HL-60/S4 (cell line): ENCODE data around the gene CIT.

Experiments
- in situ Hi-C: fragments of 300-500 bp; cut with MboI; formaldehyde crosslinking; loops from 2 replicates; pipeline ENCODE4 v1.14.3; 2022; ENCODE audit warnings: low sequenced_read_pairs

The CIT gene

GRCh38 chr12:119864591-119864990 is 12.5 kb downstream of the CIT start:
- in situ Hi-C loops, result no loop called here

- in situ Hi-C loops, result no loop called here
Observed at GRCh38 chr12:119859241-119859640, 17.9 kb downstream of the CIT start.

- in situ Hi-C loops, result no loop called here
Observed at GRCh38 chr12:119857041-119857591, 20.0 kb downstream of the CIT start.

GRCh38 chr12:119850330-119850729 is 26.8 kb downstream of the CIT start:
- in situ Hi-C loops, result no loop called here

- in situ Hi-C loops, result no loop called here
Observed at GRCh38 chr12:119843100-119843499, 34.0 kb downstream of the CIT start.

GRCh38 chr12:119842380-119842779 is 34.7 kb downstream of the CIT start:
- in situ Hi-C loops, result no loop called here

- in situ Hi-C loops, result no loop called here
Observed at GRCh38 chr12:119841433-119842210, 35.5 kb downstream of the CIT start.

GRCh38 chr12:119840582-119840981 is 36.5 kb downstream of the CIT start:
- in situ Hi-C loops, result no loop called here

- in situ Hi-C loops, result no loop called here
Observed at GRCh38 chr12:119840168-119840567, 37.0 kb downstream of the CIT start.

GRCh38 chr12:119838826-119839600 is 38.1 kb downstream of the CIT start:
- in situ Hi-C loops, result no loop called here

- in situ Hi-C loops, result no loop called here
Observed at GRCh38 chr12:119836781-119837180, 40.3 kb downstream of the CIT start.

- in situ Hi-C loops, result no loop called here
Observed at GRCh38 chr12:119835068-119835467, 42.1 kb downstream of the CIT start.

GRCh38 chr12:119829439-119829838 is 47.7 kb downstream of the CIT start:
- in situ Hi-C loops, result no loop called here

GRCh38 chr12:119828300-119828699 is 48.8 kb downstream of the CIT start:
- in situ Hi-C loops, result no loop called here

GRCh38 chr12:119827760-119828159 is 49.4 kb downstream of the CIT start:
- in situ Hi-C loops, result no loop called here

GRCh38 chr12:119826661-119827445 is 50.3 kb downstream of the CIT start:
- in situ Hi-C loops, result no loop called here

GRCh38 chr12:119825262-119825661 is 51.9 kb downstream of the CIT start:
- in situ Hi-C loops, result no loop called here

GRCh38 chr12:119822046-119822445 is 55.1 kb downstream of the CIT start:
- in situ Hi-C loops, result no loop called here

GRCh38 chr12:119819322-119819721 is 57.8 kb downstream of the CIT start:
- in situ Hi-C loops, result no loop called here

- in situ Hi-C loops, result no loop called here
Observed at GRCh38 chr12:119817546-119818343, 59.4 kb downstream of the CIT start.
